HG03520 (cell line): ENCODE data around the gene ATP2A3.

Experiments
- ATAC-seq: cut with Tn5 transposase; IDR thresholded peaks from one replicate; pipeline ENCODE4 v1.9.1; 2021; ENCODE audit warnings: mild to moderate bottlenecking, moderate library complexity; ENCODE audit not compliant: unreplicated experiment

The ATP2A3 gene

DNA sequence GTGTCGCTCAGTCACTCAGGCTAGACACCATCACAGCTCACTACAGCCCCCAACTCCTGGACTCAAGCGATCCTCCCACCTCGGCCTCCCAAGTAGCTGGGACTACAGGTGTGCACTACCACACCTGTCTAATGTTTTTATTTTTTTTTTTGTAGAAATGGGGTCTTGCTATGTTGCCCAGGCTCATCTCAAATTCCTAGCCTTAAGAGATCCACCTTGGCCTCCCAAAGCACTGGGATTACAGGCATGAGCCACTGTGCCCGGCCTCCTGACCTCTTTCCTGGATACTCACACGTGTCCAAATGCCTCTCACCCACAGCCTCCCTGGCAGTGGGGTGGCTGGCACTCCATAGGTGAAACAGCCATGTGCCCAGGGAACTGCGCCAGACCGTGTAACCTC is 88.9 kb downstream of the ATP2A3 start:
- no peak for ATAC-seq
